GM10248 (cell line): Measurements from ENCODE around the gene SLC17A7.
A peak's percentile ranks its signal among the peaks of the same experiment; 100 is the strongest.

Experiments used
- CTCF ChIA-PET: fragments of 300-600 bp; sonication (Branson Sonifier 250); formaldehyde crosslinking; extraction: SDS; loops from one replicate; lab custom pipeline; 2021; ENCODE audit warnings: antibody characterized with exemption; lab: Yijun Ruan, JAX
- POLR2A ChIA-PET: fragments of 350-650 bp; sonication (Branson Sonifier 250); formaldehyde crosslinking; extraction: SDS; loops from one replicate; lab custom pipeline; 2020; ENCODE audit warnings: antibody characterized with exemption; lab: Yijun Ruan, JAX
- DNase-seq: peaks from one replicate; pipeline ENCODE4 v3.0.0; 2012; ENCODE audit errors: extremely low spot score
- CTCF ChIP-seq: IDR thresholded peaks from 2 replicates; pipeline ENCODE4 v1.5.1; 2012; ENCODE audit warnings: mild to moderate bottlenecking, low read depth; ENCODE audit errors: extremely low read depth, missing control alignments, control extremely low read depth

The SLC17A7 gene

GRCh38 chr19:49470615-49470978 is 29.3 kb upstream of the SLC17A7 start:
- CTCF ChIA-PET, result interaction anchor here (0.7 to 5.6 kb wide), 20 partner anchors 12 to 477 kb away, joined by 3 to 72 read pairs (median 3); partner anchors contain the start of genes ALDH16A1, GFY, GYS1 and RPS11
- no peak for DNase-seq
- TF ChIP-seq CTCF, result no peak
- POLR2A ChIA-PET, result interaction anchor here (0.6 to 1.4 kb wide), 6 partner anchors 17 to 205 kb away, joined by 3 to 6 read pairs (median 4); partner anchors contain the start of genes PIH1D1, RCN3 and RPL13A

DNA sequence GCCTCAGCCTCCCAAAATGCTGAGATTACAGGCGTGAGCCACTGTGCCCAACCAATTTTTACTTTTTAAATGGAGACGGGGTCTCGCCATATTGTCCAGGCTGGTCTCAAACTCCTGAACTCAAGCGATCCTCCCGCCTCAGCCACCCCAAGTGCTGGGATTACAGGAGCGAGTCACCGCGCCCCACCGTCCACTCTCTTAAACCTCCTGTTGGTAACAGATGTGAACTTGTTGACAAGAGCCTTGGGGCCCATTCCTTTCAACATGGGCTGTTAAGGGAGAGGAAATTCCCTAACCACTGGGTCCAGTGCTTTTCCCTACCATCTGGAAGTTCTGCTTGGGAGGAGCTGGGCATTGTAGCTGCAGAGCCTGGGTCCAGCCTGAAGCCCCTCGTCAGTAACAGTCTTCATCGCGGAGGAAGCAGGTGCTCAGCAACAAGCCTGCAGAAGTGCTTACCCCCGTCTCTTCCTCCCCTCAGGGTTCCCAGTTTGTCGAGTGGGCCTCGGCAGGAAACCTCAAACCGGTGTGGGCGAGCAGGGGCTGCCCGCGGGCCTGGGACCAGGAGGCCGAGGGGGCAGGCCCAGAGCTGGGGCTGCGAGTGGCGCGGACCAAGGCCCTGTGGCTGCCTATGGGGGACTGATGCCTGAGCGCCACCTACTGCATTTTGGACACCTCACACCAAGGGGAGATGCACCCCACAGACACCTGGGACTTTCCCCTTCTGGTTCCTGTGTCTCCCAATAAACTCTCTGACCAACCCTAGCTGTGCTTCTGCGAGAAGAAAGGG is 28.7 kb upstream of the SLC17A7 start:
- CTCF ChIA-PET, result interaction anchor here (0.6 to 5.6 kb wide), 24 partner anchors 12 to 477 kb away, joined by 3 to 72 read pairs (median 3); partner anchors contain the start of genes ALDH16A1, GFY, GYS1 and RPS11
- peak; percentile 85 for DNase-seq
- peak; percentile 80 for TF ChIP-seq CTCF
- POLR2A ChIA-PET, result interaction anchor here (0.6 to 1.4 kb wide), 7 partner anchors 18 to 205 kb away, joined by 3 to 6 read pairs (median 4); partner anchors contain the start of genes PIH1D1, RCN3 and RPL13A

DNA sequence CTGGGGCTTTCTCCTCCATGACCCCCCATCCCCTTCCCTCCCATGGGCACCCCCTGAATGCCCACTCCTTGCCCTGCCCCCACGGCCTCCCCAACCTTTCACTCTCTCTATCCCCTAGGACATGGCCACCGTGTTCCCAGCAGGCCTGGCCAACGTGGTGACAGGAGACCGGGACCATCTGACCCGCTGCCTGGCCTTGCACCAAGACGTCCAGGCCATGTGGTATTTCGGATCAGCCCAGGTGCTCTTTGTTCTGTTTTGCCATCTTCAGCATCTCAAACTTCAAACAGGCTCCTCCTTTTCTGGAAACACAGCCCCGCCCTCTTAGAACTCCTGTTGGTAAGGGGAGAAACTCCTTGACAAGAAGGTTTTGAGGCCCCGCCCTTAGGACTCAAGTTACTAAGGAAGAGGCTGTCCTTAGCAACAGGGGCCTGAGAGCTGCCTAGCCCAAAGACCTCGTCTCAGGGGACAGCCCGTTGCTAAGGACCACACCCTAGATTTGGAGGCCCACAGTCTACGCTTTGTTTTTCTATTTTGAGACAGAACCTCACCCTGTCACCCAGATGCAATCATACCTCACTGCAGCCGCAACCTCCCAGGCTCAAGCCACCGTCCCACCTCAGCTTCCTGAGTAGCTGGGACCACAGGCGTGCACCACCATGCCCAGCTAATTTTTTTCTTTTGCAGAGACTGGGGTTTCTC is 27.6 kb upstream of the SLC17A7 start:
- CTCF ChIA-PET, result interaction anchor here (0.7 to 5.6 kb wide), 3 partner anchors 11 to 79 kb away, joined by 3 to 72 read pairs (median 3); partner anchors contain the start of gene PIH1D1
- no peak for TF ChIP-seq CTCF
- POLR2A ChIA-PET, result no interaction called here
- DNase-seq, result peak; percentile 85

DNA sequence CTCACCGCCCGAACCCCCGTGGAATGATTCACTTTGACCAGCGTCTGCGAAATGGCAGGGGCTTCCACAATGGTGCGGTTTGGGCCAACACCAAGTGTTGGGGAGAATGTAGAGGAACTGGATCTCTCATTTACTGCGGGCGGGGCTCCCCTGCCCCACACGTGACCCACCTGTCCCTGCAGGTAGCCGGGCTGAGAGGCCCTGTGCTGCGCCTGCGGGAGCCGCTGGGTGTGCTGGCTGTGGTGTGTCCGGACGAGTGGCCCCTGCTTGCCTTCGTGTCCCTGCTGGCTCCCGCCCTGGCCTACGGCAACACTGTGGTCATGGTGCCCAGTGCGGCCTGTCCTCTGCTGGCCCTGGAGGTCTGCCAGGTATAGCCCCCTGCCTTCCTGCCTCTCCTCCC is 26.9 kb upstream of the SLC17A7 start:
- no peak for DNase-seq
- CTCF ChIA-PET, result interaction anchor here (1.0 kb wide), 1 partner anchor 16 kb away, joined by 3 read pairs; the partner anchor contains the start of gene PIH1D1
- POLR2A ChIA-PET, result no interaction called here
- no peak for TF ChIP-seq CTCF

- CTCF ChIA-PET, result interaction anchor here (0.9 kb wide), 1 partner anchor 22 kb away, joined by 3 read pairs; no protein-coding TSS in a partner anchor
- no peak for DNase-seq
- POLR2A ChIA-PET, result no interaction called here
- TF ChIP-seq CTCF, result no peak
These were observed 24.0 kb upstream of the SLC17A7 start for GRCh38 chr19:49465371-49465770.

GRCh38 chr19:49463960-49464740 is 22.8 kb upstream of the SLC17A7 start:
- CTCF ChIA-PET, result no interaction called here
- DNase-seq, result no peak
- TF ChIP-seq CTCF, result no peak
- POLR2A ChIA-PET, result no interaction called here
